ENCODE data around the gene FOXK1. TPM values are rescaled to one million over a fixed set of nuclear protein-coding genes. Genes with fewer than 3 reads are reported as not detected.

FOXK1 gene
- total RNA-seq, 1 donor from 2014 or later, result 53.6 TPM

- H3K9ac ChIP-seq (ENCODE audit: low read length), result peak overlapping the region; percentile 21
- Mint-ChIP-seq H3K27me3 (ENCODE audit: low read depth, unreplicated experiment) (peaks cover 2% of the 10 kb centered on the region), H3K27ac (ENCODE audit: unreplicated experiment) (peak overlapping the region; percentile 90), H3K9me3 (ENCODE audit: unreplicated experiment) (no peaks in the 10 kb centered on the region), H3K36me3 (ENCODE audit: low read depth, unreplicated experiment) (peaks cover 17% of the 10 kb centered on the region), H3K4me1 (ENCODE audit: low read depth, unreplicated experiment) (peaks cover 12% of the 10 kb centered on the region), H3K4me3 (ENCODE audit: unreplicated experiment) (no peak overlapping the region)
- H3K9me3 ChIP-seq (ENCODE audit: insufficient read depth, low read depth, low read length), result no peaks in the 10 kb centered on the region
- peak overlapping the region; percentile 73 for H3K4me2 ChIP-seq (ENCODE audit: low read length)
- peak; percentile 83 for DNase-seq (ENCODE audit: low read depth)
- H3K27me3 ChIP-seq (ENCODE audit: insufficient read depth, low read length), result no peaks in the 10 kb centered on the region
- no peaks in the 10 kb centered on the region for H3K79me2 ChIP-seq (ENCODE audit: insufficient read depth, low read length)
- H3K4me1 ChIP-seq (ENCODE audit: insufficient read depth, low read length), result peaks cover 14% of the 10 kb centered on the region
- no peak for TF ChIP-seq EZH2 (IDR thresholded peaks at IDR 0.05; ENCODE audit: insufficient read depth, low read length)
- TF ChIP-seq CTCF (IDR thresholded peaks at IDR 0.05; ENCODE audit: insufficient read depth, low read depth, low read length), result no peak
- H3K4me3 ChIP-seq (ENCODE audit: insufficient read depth, low read depth, low read length), result no peak overlapping the region
- no peaks in the 10 kb centered on the region for H3K36me3 ChIP-seq (ENCODE audit: insufficient read depth, low read length)
- H3K27ac ChIP-seq (ENCODE audit: low read depth, low read length), result peak overlapping the region; percentile 50
- no peak for FAIRE-seq
- no peak overlapping the region for H2AFZ ChIP-seq (ENCODE audit: low read depth, low read length)
- peaks cover 8% of the 10 kb centered on the region for H4K20me1 ChIP-seq (ENCODE audit: insufficient read depth, low read length)
These were observed 112.7 kb downstream of the FOXK1 start for GRCh38 chr7:4794591-4795350.

- no peaks in the 10 kb centered on the region for H3K79me2 ChIP-seq (ENCODE audit: insufficient read depth, low read length)
These were observed 114.4 kb downstream of the FOXK1 start for GRCh38 chr7:4796453-4796852.

More at GRCh38 chr7:4796453-4796852, 114.4 kb downstream of the FOXK1 start:
- peaks cover 17% of the 10 kb centered on the region for H3K36me3 Mint-ChIP-seq (ENCODE audit: low read depth, unreplicated experiment)
- peaks cover 4% of the 10 kb centered on the region for H3K9me3 Mint-ChIP-seq (ENCODE audit: unreplicated experiment)
- Histone ChIP-seq H3K27me3 (ENCODE audit: insufficient read depth, low read length) (no peaks in the 10 kb centered on the region), H3K9me3 (ENCODE audit: insufficient read depth, low read depth, low read length) (no peaks in the 10 kb centered on the region), H3K4me3 (ENCODE audit: insufficient read depth, low read depth, low read length) (no peak overlapping the region), H3K27ac (ENCODE audit: low read depth, low read length) (no peak overlapping the region), H3K36me3 (ENCODE audit: insufficient read depth, low read length) (no peaks in the 10 kb centered on the region), H3K4me2 (ENCODE audit: low read length) (no peak overlapping the region), H3K4me1 (ENCODE audit: insufficient read depth, low read length) (peaks cover 14% of the 10 kb centered on the region), H2AFZ (ENCODE audit: low read depth, low read length) (no peak overlapping the region), H3K9ac (ENCODE audit: low read length) (no peak overlapping the region), H4K20me1 (ENCODE audit: insufficient read depth, low read length) (no peaks in the 10 kb centered on the region)
- peak overlapping the region; percentile 4 for H3K27ac Mint-ChIP-seq (ENCODE audit: unreplicated experiment)
- DNase-seq (ENCODE audit: low read depth) (no peak), FAIRE-seq (no peak)
- H3K4me1 Mint-ChIP-seq (ENCODE audit: low read depth, unreplicated experiment), result peaks cover 12% of the 10 kb centered on the region
- no peak for TF ChIP-seq EZH2 (IDR thresholded peaks at IDR 0.05; ENCODE audit: insufficient read depth, low read length)
- no peak for TF ChIP-seq CTCF (IDR thresholded peaks at IDR 0.05; ENCODE audit: insufficient read depth, low read depth, low read length)
- H3K27me3 Mint-ChIP-seq (ENCODE audit: low read depth, unreplicated experiment), result peaks cover 7% of the 10 kb centered on the region
- H3K4me3 Mint-ChIP-seq (ENCODE audit: unreplicated experiment), result peak overlapping the region; percentile 40
